Measurements from ENCODE around the gene PAM.

- TF ChIP-seq POLR2AphosphoS5 (IDR thresholded peaks at IDR 0.05; ENCODE audit: low read depth, low read length) = no peak
- TF ChIP-seq POLR2A (IDR thresholded peaks at IDR 0.05; ENCODE audit: low read depth, low read length) = no peak
- no peak for TF ChIP-seq SPI1 (IDR thresholded peaks at IDR 0.05; ENCODE audit: low read depth, low read length)
- TF ChIP-seq TAF1 (IDR thresholded peaks at IDR 0.05; ENCODE audit: low read depth, low read length) = no peak
- TF ChIP-seq PAX5 (IDR thresholded peaks at IDR 0.05; ENCODE audit: insufficient read depth, low read length, severe bottlenecking) = no peak
- no peak for TF ChIP-seq POU2F2 (IDR thresholded peaks at IDR 0.05; ENCODE audit: low read depth, low read length)
These were observed 140.9 kb downstream of the PAM start for GRCh38 chr5:102895976-102896375.

Measured in GM12891 (cell line).